ENCODE results near the gene GAST. TPM values are rescaled to one million over a fixed set of nuclear protein-coding genes. Genes with fewer than 3 reads are reported as not detected.

The GAST gene
- total RNA-seq, 1 experiment from 2014 or later, result 0.75 TPM

DNA sequence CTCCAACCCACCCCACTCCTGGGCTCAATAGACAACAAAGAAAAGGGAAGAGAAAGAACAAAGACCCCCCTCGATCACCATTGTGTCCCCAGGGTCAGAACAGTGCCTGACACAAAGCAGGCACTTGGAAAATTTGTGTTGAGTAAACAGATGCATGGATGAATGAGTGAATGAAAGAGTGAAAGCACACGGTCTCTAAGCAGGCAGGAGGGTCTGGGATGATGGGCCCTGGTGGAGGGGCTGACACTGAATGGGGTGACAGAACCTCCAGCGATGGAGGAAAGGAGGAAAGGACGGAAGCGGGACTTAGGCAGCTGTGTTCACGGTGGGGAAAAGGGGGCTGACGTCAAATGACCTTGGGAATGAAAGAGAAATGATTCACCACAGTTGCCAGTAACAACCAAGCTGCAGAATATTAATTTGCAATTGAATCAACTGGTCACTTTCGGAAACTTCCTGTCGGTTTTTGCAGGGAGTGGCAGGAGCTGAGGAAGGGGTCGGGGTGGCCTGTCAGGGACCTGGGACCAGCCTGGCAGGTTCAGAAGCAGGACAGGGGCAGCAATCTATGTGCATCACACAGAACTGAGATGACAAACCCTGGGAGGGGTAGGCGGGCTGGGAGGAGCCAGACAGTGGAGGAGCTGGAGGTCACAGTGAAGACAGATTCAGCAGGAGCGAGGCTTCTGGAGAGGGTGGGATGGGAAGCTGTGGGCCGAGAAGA lies 6.7 kb upstream of the GAST start:
- H3K27me3 Mint-ChIP-seq (ENCODE audit: insufficient read depth, unreplicated experiment), result no peaks in the 10 kb centered on the region
- H3K4me3 Mint-ChIP-seq (ENCODE audit: unreplicated experiment), result no peak overlapping the region
- Histone ChIP-seq H3K36me3 (ENCODE audit: control insufficient read depth, insufficient read depth, low read length) (no peaks in the 10 kb centered on the region), H3K27me3 (replicated peaks; ENCODE audit: control insufficient read depth, insufficient read depth, low read length) (no peaks in the 10 kb centered on the region), H3K4me3 (ENCODE audit: low read depth, low read length) (no peak overlapping the region), H3K9me3 (no peaks in the 10 kb centered on the region), H3K4me1 (no peaks in the 10 kb centered on the region)
- intact Hi-C loops (cut with micrococcal nuclease; ENCODE audit: unreplicated experiment), result no loop called here
- H3K27ac Mint-ChIP-seq (ENCODE audit: unreplicated experiment), result no peak overlapping the region
- ChIA-PET CTCF (interaction anchor here (0.7 kb wide), 1 partner anchor 9 kb away, joined by 3 read pairs; no protein-coding TSS in a partner anchor), POLR2A (interaction anchor here (0.6 kb wide), 1 partner anchor 13 kb away, joined by 3 read pairs; no protein-coding TSS in a partner anchor)
- peaks cover 7% of the 10 kb centered on the region for H3K4me1 Mint-ChIP-seq (ENCODE audit: low read depth, unreplicated experiment)
- no peak for TF ChIP-seq CTCF (IDR thresholded peaks at IDR 0.05; ENCODE audit: insufficient read depth in 1 of 2, low read depth in 1 of 2, low read length in 1 of 2, severe bottlenecking in 1 of 2, unreplicated experiment in 1 of 2)
- no TSS peak for BruUV-seq (replicated peaks)
- no peak for DNase-seq
- no peaks in the 10 kb centered on the region for H3K36me3 Mint-ChIP-seq (ENCODE audit: insufficient read depth, unreplicated experiment)
- no peaks in the 10 kb centered on the region for H3K9me3 Mint-ChIP-seq (ENCODE audit: unreplicated experiment)

DNA sequence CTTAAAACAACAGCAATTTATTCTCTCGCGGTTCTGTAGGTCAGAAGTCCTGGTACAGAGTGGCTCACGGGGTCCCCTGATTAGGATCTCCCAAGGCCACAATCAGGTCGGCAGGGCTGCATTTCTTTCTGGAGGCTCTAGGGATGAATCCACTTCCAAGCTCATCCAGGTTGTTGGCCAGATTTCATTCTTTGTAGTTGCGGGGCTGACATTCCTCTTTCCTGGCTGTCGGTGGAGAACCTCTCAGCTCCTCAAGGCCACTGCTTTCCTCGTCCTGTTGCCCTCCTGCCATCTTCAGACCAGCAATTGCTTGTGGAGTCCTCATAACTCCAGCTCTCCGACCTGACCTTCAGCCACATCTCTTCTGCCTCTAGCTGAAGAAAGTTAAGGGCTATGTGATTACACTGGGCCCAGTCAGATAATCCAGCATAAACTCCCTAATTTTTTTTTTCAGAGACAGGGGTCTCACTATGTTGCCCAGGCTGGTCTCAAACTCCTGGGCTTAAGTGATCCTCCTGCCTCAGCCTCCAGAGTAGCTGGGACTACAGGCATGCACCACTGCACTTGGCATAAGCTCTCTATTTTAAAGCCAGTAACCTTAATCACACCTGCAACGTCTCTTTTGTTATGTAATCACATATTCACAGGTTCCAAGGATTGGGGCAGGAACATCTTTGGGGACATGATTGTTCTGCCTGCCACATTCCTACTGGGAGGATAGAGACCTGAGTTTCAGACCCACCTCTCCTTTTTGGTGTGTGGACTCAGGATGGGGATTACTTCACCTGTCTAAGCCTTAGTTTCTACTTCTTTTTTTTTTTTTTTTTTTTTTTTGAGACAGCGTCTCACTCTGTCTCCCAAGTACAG lies 4.1 kb upstream of the GAST start:
- Histone ChIP-seq H3K36me3 (ENCODE audit: control insufficient read depth, insufficient read depth, low read length) (no peaks in the 10 kb centered on the region), H3K4me3 (ENCODE audit: low read depth, low read length) (no peak overlapping the region), H3K4me1 (no peaks in the 10 kb centered on the region), H3K9me3 (no peaks in the 10 kb centered on the region), H3K27me3 (replicated peaks; ENCODE audit: control insufficient read depth, insufficient read depth, low read length) (no peaks in the 10 kb centered on the region)
- no peak overlapping the region for H3K4me3 Mint-ChIP-seq (ENCODE audit: unreplicated experiment)
- H3K27ac Mint-ChIP-seq (ENCODE audit: unreplicated experiment), result no peak overlapping the region
- ChIA-PET POLR2A (interaction anchor here (0.8 to 1.3 kb wide), 3 partner anchors 19 to 79 kb away, joined by 3 to 5 read pairs (median 3); partner anchors contain the start of gene JUP), CTCF (interaction anchor here (0.7 kb wide), 1 partner anchor 12 kb away, joined by 3 read pairs; no protein-coding TSS in a partner anchor)
- BruUV-seq (replicated peaks), result no TSS peak
- TF ChIP-seq CTCF (IDR thresholded peaks at IDR 0.05; ENCODE audit: insufficient read depth in 1 of 2, low read depth in 1 of 2, low read length in 1 of 2, severe bottlenecking in 1 of 2, unreplicated experiment in 1 of 2), result no peak
- H3K9me3 Mint-ChIP-seq (ENCODE audit: unreplicated experiment), result no peaks in the 10 kb centered on the region
- H3K27me3 Mint-ChIP-seq (ENCODE audit: insufficient read depth, unreplicated experiment), result no peaks in the 10 kb centered on the region
- DNase-seq, result no peak
- peaks cover 7% of the 10 kb centered on the region for H3K4me1 Mint-ChIP-seq (ENCODE audit: low read depth, unreplicated experiment)
- H3K36me3 Mint-ChIP-seq (ENCODE audit: insufficient read depth, unreplicated experiment), result no peaks in the 10 kb centered on the region
- intact Hi-C loops (cut with micrococcal nuclease; ENCODE audit: unreplicated experiment), result no loop called here

- Mint-ChIP-seq H3K4me1 (ENCODE audit: low read depth, unreplicated experiment) (peaks cover under 1% of the 10 kb centered on the region), H3K36me3 (ENCODE audit: insufficient read depth, unreplicated experiment) (no peaks in the 10 kb centered on the region), H3K27ac (ENCODE audit: unreplicated experiment) (no peak overlapping the region), H3K9me3 (ENCODE audit: unreplicated experiment) (no peaks in the 10 kb centered on the region), H3K27me3 (ENCODE audit: insufficient read depth, unreplicated experiment) (no peaks in the 10 kb centered on the region), H3K4me3 (ENCODE audit: unreplicated experiment) (no peak overlapping the region)
- TF ChIP-seq CTCF (IDR thresholded peaks at IDR 0.05; ENCODE audit: insufficient read depth in 1 of 2, low read depth in 1 of 2, low read length in 1 of 2, severe bottlenecking in 1 of 2, unreplicated experiment in 1 of 2), result no peak
- no peaks in the 10 kb centered on the region for H3K9me3 ChIP-seq
- intact Hi-C loops (cut with micrococcal nuclease; ENCODE audit: unreplicated experiment), result no loop called here
- no peaks in the 10 kb centered on the region for H3K36me3 ChIP-seq (ENCODE audit: control insufficient read depth, insufficient read depth, low read length)
- no TSS peak for BruUV-seq (replicated peaks)
- ChIA-PET CTCF (interaction anchor here (0.6 to 1.1 kb wide), 2 partner anchors 15 to 16 kb away, joined by 3 read pairs; no protein-coding TSS in a partner anchor), POLR2A (no interaction called here)
- no peaks in the 10 kb centered on the region for H3K4me1 ChIP-seq
- no peaks in the 10 kb centered on the region for H3K27me3 ChIP-seq (replicated peaks; ENCODE audit: control insufficient read depth, insufficient read depth, low read length)
- DNase-seq, result no peak
- no peak overlapping the region for H3K4me3 ChIP-seq (ENCODE audit: low read depth, low read length)
These were observed 1.6 kb upstream of the GAST start for GRCh38 chr17:41710472-41711090.

Measured in Caco-2 (cell line).